Measurements from ENCODE around the gene PLCB4. TPM values are rescaled to one million over a fixed set of nuclear protein-coding genes. Genes with fewer than 3 reads are reported as not detected.
A peak's percentile ranks its signal among the peaks of the same experiment; 100 is the strongest.

The PLCB4 gene
- total RNA-seq, 4 donors from 2014 or later: 17.4 to 264 (median 28.1) TPM

GRCh38 chr20:9160331-9160730 lies 91.4 kb downstream of the PLCB4 start:
- Histone ChIP-seq H3K4me3 (no peak overlapping the region), H3K36me3 (no peaks in the 10 kb centered on the region), H3K27ac (peak overlapping the region in 1 of 2 donors; percentile 56), H3K4me1 (peaks cover 0 to 4% of the 10 kb centered on the region in 2 donors), H3K9me3 (no peaks in the 10 kb centered on the region), H3K27me3 (no peaks in the 10 kb centered on the region)
- TF ChIP-seq, protein P1, sequence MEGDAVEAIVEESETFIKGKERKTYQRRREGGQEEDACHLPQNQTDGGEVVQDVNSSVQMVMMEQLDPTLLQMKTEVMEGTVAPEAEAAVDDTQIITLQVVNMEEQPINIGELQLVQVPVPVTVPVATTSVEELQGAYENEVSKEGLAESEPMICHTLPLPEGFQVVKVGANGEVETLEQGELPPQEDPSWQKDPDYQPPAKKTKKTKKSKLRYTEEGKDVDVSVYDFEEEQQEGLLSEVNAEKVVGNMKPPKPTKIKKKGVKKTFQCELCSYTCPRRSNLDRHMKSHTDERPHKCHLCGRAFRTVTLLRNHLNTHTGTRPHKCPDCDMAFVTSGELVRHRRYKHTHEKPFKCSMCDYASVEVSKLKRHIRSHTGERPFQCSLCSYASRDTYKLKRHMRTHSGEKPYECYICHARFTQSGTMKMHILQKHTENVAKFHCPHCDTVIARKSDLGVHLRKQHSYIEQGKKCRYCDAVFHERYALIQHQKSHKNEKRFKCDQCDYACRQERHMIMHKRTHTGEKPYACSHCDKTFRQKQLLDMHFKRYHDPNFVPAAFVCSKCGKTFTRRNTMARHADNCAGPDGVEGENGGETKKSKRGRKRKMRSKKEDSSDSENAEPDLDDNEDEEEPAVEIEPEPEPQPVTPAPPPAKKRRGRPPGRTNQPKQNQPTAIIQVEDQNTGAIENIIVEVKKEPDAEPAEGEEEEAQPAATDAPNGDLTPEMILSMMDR (IDR thresholded peaks at IDR 0.05): no peak
- no peak for TF ChIP-seq POLR2A (IDR thresholded peaks at IDR 0.05)
- DNase-seq: no peak
- intact Hi-C loops (cut with DNase I; ENCODE audit: low total_unique reads): no loop called here

GRCh38 chr20:9160757-9161156 lies 91.9 kb downstream of the PLCB4 start:
- H3K27me3 ChIP-seq: no peaks in the 10 kb centered on the region
- no peak for DNase-seq
- no peaks in the 10 kb centered on the region for H3K36me3 ChIP-seq
- peaks cover 0 to 4% of the 10 kb centered on the region in 2 donors for H3K4me1 ChIP-seq
- TF ChIP-seq, protein P1 (IDR thresholded peaks at IDR 0.05): no peak
- no peak for TF ChIP-seq POLR2A (IDR thresholded peaks at IDR 0.05)
- peak overlapping the region in 1 of 2 donors; percentile 56 for H3K27ac ChIP-seq
- H3K9me3 ChIP-seq: no peaks in the 10 kb centered on the region
- intact Hi-C loops (cut with DNase I; ENCODE audit: low total_unique reads): no loop called here
- no peak overlapping the region for H3K4me3 ChIP-seq

DNA sequence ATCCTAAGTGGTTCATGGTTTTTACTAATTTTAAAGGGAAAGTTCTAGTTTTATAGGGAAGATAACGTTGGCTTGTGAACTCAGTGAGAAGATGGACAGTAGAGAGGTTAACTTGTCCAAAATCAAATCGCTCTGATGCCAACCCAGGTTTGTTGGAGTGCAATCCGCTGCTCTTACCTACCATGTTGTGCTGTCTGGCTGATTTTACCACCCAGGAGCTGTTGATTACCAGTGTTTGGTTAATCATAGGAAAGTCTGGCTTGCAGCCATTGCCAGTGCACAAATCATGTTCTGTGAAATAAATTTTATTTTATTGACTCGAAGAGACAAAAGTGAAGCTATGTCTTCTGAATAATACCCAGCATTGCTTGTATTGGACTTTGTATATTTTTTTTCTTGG lies 92.4 kb downstream of the PLCB4 start:
- TF ChIP-seq, protein P1 (IDR thresholded peaks at IDR 0.05): no peak
- TF ChIP-seq POLR2A (IDR thresholded peaks at IDR 0.05): no peak
- DNase-seq: no peak
- intact Hi-C loops (cut with DNase I; ENCODE audit: low total_unique reads): no loop called here
- no peaks in the 10 kb centered on the region for H3K9me3 ChIP-seq
- H3K4me1 ChIP-seq: peaks cover 0 to 4% of the 10 kb centered on the region in 2 donors
- H3K36me3 ChIP-seq: no peaks in the 10 kb centered on the region
- H3K4me3 ChIP-seq: no peak overlapping the region
- H3K27ac ChIP-seq: no peak overlapping the region
- no peaks in the 10 kb centered on the region for H3K27me3 ChIP-seq

- intact Hi-C loops (cut with DNase I; ENCODE audit: low total_unique reads): no loop called here
- Histone ChIP-seq H3K27me3 (no peaks in the 10 kb centered on the region), H3K4me1 (peaks cover 0 to 4% of the 10 kb centered on the region in 2 donors), H3K9me3 (no peaks in the 10 kb centered on the region), H3K36me3 (no peaks in the 10 kb centered on the region), H3K27ac (no peak overlapping the region), H3K4me3 (no peak overlapping the region)
- no peak for TF ChIP-seq POLR2A (IDR thresholded peaks at IDR 0.05)
- TF ChIP-seq, protein P1 (IDR thresholded peaks at IDR 0.05): no peak
- DNase-seq: no peak
Observed at GRCh38 chr20:9163251-9163650, 94.4 kb downstream of the PLCB4 start.

GRCh38 chr20:9163995-9164394 lies 95.1 kb downstream of the PLCB4 start:
- Histone ChIP-seq H3K4me1 (peaks cover 0 to 4% of the 10 kb centered on the region in 2 donors), H3K4me3 (no peak overlapping the region), H3K27ac (no peak overlapping the region), H3K27me3 (no peaks in the 10 kb centered on the region), H3K9me3 (no peaks in the 10 kb centered on the region), H3K36me3 (no peaks in the 10 kb centered on the region)
- no peak for DNase-seq
- intact Hi-C loops (cut with DNase I; ENCODE audit: low total_unique reads): no loop called here
- TF ChIP-seq, protein P1 (IDR thresholded peaks at IDR 0.05): no peak
- no peak for TF ChIP-seq POLR2A (IDR thresholded peaks at IDR 0.05)
